ENCODE measurements around the gene CACNA1B. TPM values are rescaled to one million over a fixed set of nuclear protein-coding genes. Genes with fewer than 3 reads are reported as not detected.

CACNA1B gene
- polyA plus RNA-seq, 1 of the 3 experiments (the other 2 are of a cell fraction): 0.03 TPM

GRCh38 chr9:137969685-137970084 lies 92.1 kb downstream of the CACNA1B start:
- H3K36me3 ChIP-seq (replicated peaks in 1 of 2; ENCODE audit: control insufficient read depth in 1 of 2, insufficient read depth in 2 of 2, low read length in 1 of 2): no peaks in the 10 kb centered on the region
- no peaks in the 10 kb centered on the region for H3K79me2 ChIP-seq (ENCODE audit: insufficient read depth)
- WGBS (ENCODE audit: low lambda C conversion rate): 7% methylated on average over 1 of the region's 3 CpGs
- ChIA-PET POLR2A (no interaction called here), CTCF (interaction anchor here (1.1 kb wide), 1 partner anchor 297 kb away, joined by 3 read pairs; no protein-coding TSS in a partner anchor)
- no peaks in the 10 kb centered on the region for H3K9me3 ChIP-seq
- no peaks in the 10 kb centered on the region for H3F3A ChIP-seq (replicated peaks; ENCODE audit: insufficient read depth)
- H3K9ac ChIP-seq: no peak overlapping the region
- no peak overlapping the region for H3K4me3 ChIP-seq (ENCODE audit: low read depth in 2 of 2, low read length in 1 of 2)
- DNase-seq: no peak
- no peak overlapping the region for H3K4me2 ChIP-seq
- no peak overlapping the region for H2AFZ ChIP-seq (ENCODE audit: low read depth)
- H3K27ac ChIP-seq (ENCODE audit: low read depth in 2 of 2, low read length in 1 of 2): no peak overlapping the region
- no peaks in the 10 kb centered on the region for H3K27me3 ChIP-seq (ENCODE audit: insufficient read depth)
- H3K4me1 ChIP-seq (ENCODE audit: control insufficient read depth in 1 of 2, insufficient read depth in 2 of 2, low read depth in 1 of 2, low read length in 1 of 2): peaks cover 0 to 20% of the 10 kb centered on the region in 2 experiments; a peak in 1 of 4 replicates
- TF ChIP-seq SMC3 (IDR thresholded peaks at IDR 0.05; ENCODE audit: low read depth, low read length) (no peak), PBX3 (IDR thresholded peaks at IDR 0.05) (no peak), FOXJ3 (CRISPR knock-in tag; IDR thresholded peaks at IDR 0.05) (no peak), JUND (IDR thresholded peaks at IDR 0.05) (no peak), USF2 (IDR thresholded peaks at IDR 0.05; ENCODE audit: borderline replicate concordance, low read depth, low read length) (no peak), NFIC (IDR thresholded peaks at IDR 0.05; ENCODE audit: borderline replicate concordance) (no peak), FOSL2 (IDR thresholded peaks at IDR 0.05; ENCODE audit: borderline replicate concordance, low read depth) (no peak), IRF3 (IDR thresholded peaks at IDR 0.05; ENCODE audit: low read depth, low read length) (no peak), POLR2AphosphoS5 (IDR thresholded peaks at IDR 0.05; ENCODE audit: low read depth, low read length) (no peak), RFX5 (IDR thresholded peaks at IDR 0.05; ENCODE audit: low read length) (no peak), RAD21 (IDR thresholded peaks at IDR 0.05; ENCODE audit: low read length) (no peak), NRF1 (IDR thresholded peaks at IDR 0.05; ENCODE audit: low read depth, low read length) (no peak), USF1 (IDR thresholded peaks at IDR 0.05; ENCODE audit: borderline replicate concordance, low read depth) (no peak), EZH2phosphoT487 (IDR thresholded peaks at IDR 0.05; ENCODE audit: borderline replicate concordance, low read depth) (no peak), SIN3A (IDR thresholded peaks at IDR 0.05; ENCODE audit: borderline replicate concordance, low read depth, low read length) (no peak)
- no peaks in the 10 kb centered on the region for H4K20me1 ChIP-seq (ENCODE audit: insufficient read depth)
- H3K9me2 ChIP-seq: no peaks in the 10 kb centered on the region

Data from SK-N-SH (cell line).